Loucy (cell line): ENCODE measurements around the gene USHBP1.

Source experiments
- EZH2phosphoT487 ChIP-seq: fragments of 200-600 bp; IDR thresholded peaks from 2 replicates; pipeline ENCODE4 v1.6.1; 2018; ENCODE audit warnings: antibody characterized with exemption, mild to moderate bottlenecking, moderate library complexity, borderline replicate concordance
- TF ChIP-seq, protein P1 (sequence below): fragments of 200-600 bp; sonication (generic); conservative IDR thresholded peaks from 2 replicates; pipeline ENCODE4 v1.5.1; 2014; ENCODE audit warnings: mild to moderate bottlenecking, antibody characterized with exemption, low read length

DNA sequence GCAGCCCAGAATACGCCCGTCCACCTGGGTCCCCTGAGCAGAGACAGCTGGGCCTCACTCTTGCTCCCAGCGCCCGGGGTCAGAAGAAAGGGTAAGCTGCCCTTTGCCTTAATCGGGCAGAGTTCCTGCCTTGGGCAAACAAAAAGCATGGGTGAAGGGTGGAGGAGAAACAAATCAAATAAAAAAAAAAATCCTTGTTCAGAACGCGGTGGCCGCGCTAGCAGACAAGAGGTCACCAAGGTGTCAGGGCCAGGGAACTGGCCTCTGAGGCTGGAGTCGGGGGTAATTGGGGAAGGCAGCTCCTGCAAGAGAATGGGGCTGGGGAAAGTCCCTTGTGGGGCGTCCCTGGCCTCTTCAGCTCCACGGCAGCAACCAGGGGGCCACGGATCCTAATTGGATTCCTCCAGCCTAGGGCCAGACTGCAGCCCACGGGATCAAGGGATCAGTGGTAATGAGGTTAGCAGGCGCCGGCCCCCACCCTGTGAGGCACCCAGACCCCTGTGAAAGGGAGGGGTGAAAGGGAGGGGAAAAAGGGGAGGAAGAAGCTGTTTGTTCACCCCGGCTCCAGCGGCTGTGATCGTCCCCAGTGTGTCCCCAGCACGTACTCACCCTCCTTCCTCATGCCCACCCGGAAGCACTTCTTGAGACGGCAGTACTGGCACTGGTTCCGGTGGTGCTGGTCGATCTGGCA, 24.3 kb downstream of the USHBP1 start:
- TF ChIP-seq, protein P1, sequence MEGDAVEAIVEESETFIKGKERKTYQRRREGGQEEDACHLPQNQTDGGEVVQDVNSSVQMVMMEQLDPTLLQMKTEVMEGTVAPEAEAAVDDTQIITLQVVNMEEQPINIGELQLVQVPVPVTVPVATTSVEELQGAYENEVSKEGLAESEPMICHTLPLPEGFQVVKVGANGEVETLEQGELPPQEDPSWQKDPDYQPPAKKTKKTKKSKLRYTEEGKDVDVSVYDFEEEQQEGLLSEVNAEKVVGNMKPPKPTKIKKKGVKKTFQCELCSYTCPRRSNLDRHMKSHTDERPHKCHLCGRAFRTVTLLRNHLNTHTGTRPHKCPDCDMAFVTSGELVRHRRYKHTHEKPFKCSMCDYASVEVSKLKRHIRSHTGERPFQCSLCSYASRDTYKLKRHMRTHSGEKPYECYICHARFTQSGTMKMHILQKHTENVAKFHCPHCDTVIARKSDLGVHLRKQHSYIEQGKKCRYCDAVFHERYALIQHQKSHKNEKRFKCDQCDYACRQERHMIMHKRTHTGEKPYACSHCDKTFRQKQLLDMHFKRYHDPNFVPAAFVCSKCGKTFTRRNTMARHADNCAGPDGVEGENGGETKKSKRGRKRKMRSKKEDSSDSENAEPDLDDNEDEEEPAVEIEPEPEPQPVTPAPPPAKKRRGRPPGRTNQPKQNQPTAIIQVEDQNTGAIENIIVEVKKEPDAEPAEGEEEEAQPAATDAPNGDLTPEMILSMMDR, result no peak
- no peak for TF ChIP-seq EZH2phosphoT487
